ENCODE results near the gene PITPNB. TPM values are rescaled to one million over a fixed set of nuclear protein-coding genes. Genes with fewer than 3 reads are reported as not detected.

PITPNB gene
- total and polyA plus RNA-seq, 2 experiments from 2014 or later: 50.9 to 56.0 TPM

GRCh38 chr22:27844656-27845591 lies 74.1 kb downstream of the PITPNB start:
- peaks cover 37% of the 10 kb centered on the region for H3K4me1 Mint-ChIP-seq
- H3K9me2 ChIP-seq (ENCODE audit: insufficient read depth): no peaks in the 10 kb centered on the region
- peaks cover 12% of the 10 kb centered on the region for H3K36me3 Mint-ChIP-seq (ENCODE audit: low read depth)
- no peaks in the 10 kb centered on the region for H3K9me3 Mint-ChIP-seq
- H3K4me3 Mint-ChIP-seq: no peak overlapping the region
- H3K4me2 ChIP-seq: no peak overlapping the region
- H3F3A ChIP-seq (replicated peaks; ENCODE audit: low read depth): peaks cover 7% of the 10 kb centered on the region; the same call in 1 of the 2 replicates
- H3K79me2 ChIP-seq (replicated peaks; ENCODE audit: insufficient read depth): no peaks in the 10 kb centered on the region
- peak overlapping the region; percentile 60; the same call in 1 of the 2 replicates for H3K27ac Mint-ChIP-seq
- no peaks in the 10 kb centered on the region for H4K20me1 ChIP-seq (replicated peaks; ENCODE audit: insufficient read depth)
- peaks cover 16% of the 10 kb centered on the region for H3K27me3 Mint-ChIP-seq (ENCODE audit: insufficient read depth, low read depth, poor library complexity)
- no peaks in the 10 kb centered on the region for H3K36me3 ChIP-seq (ENCODE audit: insufficient read depth)
- no peak overlapping the region for H3K4me3 ChIP-seq
- H2AFZ ChIP-seq: no peak overlapping the region
- DNase-seq (ENCODE audit: low spot score) (no peak), ATAC-seq (no peak; the same call in 2 of the 3 replicates)
- 0 out of 2 replicates have a peak overlapping the region, but pooled peaks have one; percentile 39 for H3K27ac ChIP-seq (ENCODE audit: low read depth)
- peaks cover 15% of the 10 kb centered on the region for H3K4me1 ChIP-seq (ENCODE audit: insufficient read depth)
- H3K27me3 ChIP-seq (ENCODE audit: insufficient read depth): no peaks in the 10 kb centered on the region
- TF ChIP-seq CTCF (conservative IDR thresholded peaks at IDR 0.05; ENCODE audit: low read depth in 2 of 2) (no peak), ZNF114 (CRISPR knock-in tag; IDR thresholded peaks at IDR 0.05) (no peak), NANOG (IDR thresholded peaks at IDR 0.05; ENCODE audit: borderline replicate concordance) (no peak), POLR2AphosphoS5 (IDR thresholded peaks at IDR 0.05; ENCODE audit: low read depth) (no peak), ETS1 (IDR thresholded peaks at IDR 0.05) (no peak), STAT1 (IDR thresholded peaks at IDR 0.05; ENCODE audit: unreplicated experiment) (no peak), EZH2 (IDR thresholded peaks at IDR 0.05; ENCODE audit: low read depth, unreplicated experiment) (no peak), JUNB (IDR thresholded peaks at IDR 0.05; ENCODE audit: unreplicated experiment) (no peak), CREB1 (CRISPR knock-in tag; IDR thresholded peaks at IDR 0.05; ENCODE audit: low read depth) (no peak), REST (IDR thresholded peaks at IDR 0.05; ENCODE audit: unreplicated experiment) (no peak), ZNF331 (CRISPR knock-in tag; IDR thresholded peaks at IDR 0.05; ENCODE audit: low read depth) (no peak)
